Activated gamma-delta T cell treated with anti-CD3 and anti-CD28 coated beads, Interleukin-2, amount 50 U/mL, for 16 hours (primary cell): ENCODE measurements around the gene LMAN2.
A peak's percentile ranks its signal among the peaks of the same experiment; 100 is the strongest.

ENCODE experiments used
- DNase-seq: peaks from one replicate; pipeline ENCODE4 v3.0.0-alpha.2; 2020; ENCODE audit warnings: low read depth

LMAN2 gene

GRCh38 chr5:177351392-177352329 is at the start of gene LMAN2:
Gene LMAN2 (minus strand): TSS chr5:177351668. CDS start chr5:177351647, 21 bp downstream.
- DNase-seq: peak; percentile 81

GRCh38 chr5:177399997-177400868 is 48.8 kb upstream of the LMAN2 start, which contains the start of gene PFN3:
Gene PFN3 (minus strand): TSS chr5:177400661. CDS start chr5:177400576, 85 bp downstream.
- DNase-seq: no peak

- no peak for DNase-seq
Measured at GRCh38 chr5:177397875-177398390, 46.5 kb upstream of the LMAN2 start.

- no peak for DNase-seq
Measured at GRCh38 chr5:177396807-177397206, 45.3 kb upstream of the LMAN2 start.

GRCh38 chr5:177396078-177396477 is 44.6 kb upstream of the LMAN2 start:
- DNase-seq: no peak

GRCh38 chr5:177393990-177394389 is 42.5 kb upstream of the LMAN2 start:
- DNase-seq: no peak

GRCh38 chr5:177393206-177393765 is 41.8 kb upstream of the LMAN2 start:
- no peak for DNase-seq

- DNase-seq: no peak
Measured at GRCh38 chr5:177392765-177393164, 41.3 kb upstream of the LMAN2 start.

- DNase-seq: peak; percentile 81
Measured at GRCh38 chr5:177390363-177391300, 39.2 kb upstream of the LMAN2 start.

- peak; percentile 51 for DNase-seq
Measured at GRCh38 chr5:177389241-177390169, 38.0 kb upstream of the LMAN2 start.

- DNase-seq: no peak
Measured at GRCh38 chr5:177388521-177389052, 37.1 kb upstream of the LMAN2 start.

GRCh38 chr5:177387405-177387804 is 35.9 kb upstream of the LMAN2 start:
- no peak for DNase-seq

- no peak for DNase-seq
Measured at GRCh38 chr5:177386542-177386941, 35.1 kb upstream of the LMAN2 start.

- DNase-seq: no peak
Measured at GRCh38 chr5:177385720-177386119, 34.3 kb upstream of the LMAN2 start.

GRCh38 chr5:177384134-177384533 is 32.7 kb upstream of the LMAN2 start, which contains the start of gene SLC34A1:
Gene SLC34A1 (plus strand): TSS chr5:177384434. CDS start chr5:177385742, 1,308 bp downstream.
- DNase-seq: no peak

- DNase-seq: no peak
Measured at GRCh38 chr5:177383181-177383580, 31.7 kb upstream of the LMAN2 start.

- DNase-seq: no peak
Measured at GRCh38 chr5:177382423-177383029, 31.1 kb upstream of the LMAN2 start.

- no peak for DNase-seq
Measured at GRCh38 chr5:177380805-177381126, 29.3 kb upstream of the LMAN2 start.
